ENCODE data around the gene PXDN.
A peak's percentile ranks its signal among the peaks of the same experiment; 100 is the strongest.

DNA sequence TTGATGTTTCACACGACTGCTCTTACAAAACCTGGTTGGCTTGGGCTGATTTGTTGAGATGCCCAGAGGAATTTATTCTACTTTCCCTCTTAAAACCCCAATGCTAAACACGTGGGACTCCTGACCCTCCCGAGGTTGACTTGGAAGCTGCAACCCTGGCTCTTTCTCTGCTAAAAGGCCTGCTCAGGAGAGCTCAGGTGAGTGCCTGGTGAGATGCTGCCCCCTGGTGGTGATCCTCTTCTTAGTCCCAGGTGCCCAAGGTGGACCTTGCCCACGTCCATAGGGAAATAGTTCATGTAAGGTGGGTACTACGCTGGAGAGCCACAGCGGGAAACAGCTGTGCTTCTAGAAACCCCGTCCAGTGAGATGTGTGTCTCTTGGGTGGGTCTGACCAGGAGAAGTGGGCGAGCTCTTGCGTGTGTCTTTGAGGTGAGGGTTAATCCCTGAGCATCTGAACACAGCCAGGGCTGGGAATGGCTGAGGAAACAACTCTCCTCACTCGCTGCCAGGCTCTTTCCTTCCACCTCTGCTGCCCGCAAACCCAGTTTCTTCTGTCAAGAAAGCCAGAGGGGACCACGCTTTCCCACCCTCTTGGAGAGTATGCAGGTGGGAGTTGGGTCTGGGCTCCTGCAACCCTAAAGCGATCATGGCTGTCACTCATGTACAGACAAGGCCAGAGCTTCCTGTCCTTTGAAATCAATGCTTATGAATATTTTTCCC lies 25.5 kb upstream of the PXDN start:
- TF ChIP-seq, protein P1, sequence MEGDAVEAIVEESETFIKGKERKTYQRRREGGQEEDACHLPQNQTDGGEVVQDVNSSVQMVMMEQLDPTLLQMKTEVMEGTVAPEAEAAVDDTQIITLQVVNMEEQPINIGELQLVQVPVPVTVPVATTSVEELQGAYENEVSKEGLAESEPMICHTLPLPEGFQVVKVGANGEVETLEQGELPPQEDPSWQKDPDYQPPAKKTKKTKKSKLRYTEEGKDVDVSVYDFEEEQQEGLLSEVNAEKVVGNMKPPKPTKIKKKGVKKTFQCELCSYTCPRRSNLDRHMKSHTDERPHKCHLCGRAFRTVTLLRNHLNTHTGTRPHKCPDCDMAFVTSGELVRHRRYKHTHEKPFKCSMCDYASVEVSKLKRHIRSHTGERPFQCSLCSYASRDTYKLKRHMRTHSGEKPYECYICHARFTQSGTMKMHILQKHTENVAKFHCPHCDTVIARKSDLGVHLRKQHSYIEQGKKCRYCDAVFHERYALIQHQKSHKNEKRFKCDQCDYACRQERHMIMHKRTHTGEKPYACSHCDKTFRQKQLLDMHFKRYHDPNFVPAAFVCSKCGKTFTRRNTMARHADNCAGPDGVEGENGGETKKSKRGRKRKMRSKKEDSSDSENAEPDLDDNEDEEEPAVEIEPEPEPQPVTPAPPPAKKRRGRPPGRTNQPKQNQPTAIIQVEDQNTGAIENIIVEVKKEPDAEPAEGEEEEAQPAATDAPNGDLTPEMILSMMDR (IDR thresholded peaks at IDR 0.05; ENCODE audit: low read length), result peak; percentile 61
- no peak for TF ChIP-seq EZH2 (optimal IDR thresholded peaks at IDR 0.05; ENCODE audit: low read depth, low read length)
- TF ChIP-seq EZH2phosphoT487 (IDR thresholded peaks at IDR 0.05; ENCODE audit: low read length), result no peak

Data from MM.1S (cell line).